T-helper 2 cell treated with Interferon-gamma antibody and Interleukin-4, amounts not matched to agents 5 μg/mL and 100 μg/mL, for 36 hours (primary cell): ENCODE data around the gene LRRC43.

Experiments used
- DNase-seq: peaks from one replicate; pipeline ENCODE4 v3.0.0; 2021; ENCODE audit warnings: low spot score
- H3K27ac Mint-ChIP-seq: one replicate; pipeline ENCODE4 v1.8.0; 2021; ENCODE audit warnings: mild to moderate bottlenecking, mixed read lengths
- H3K27me3 Mint-ChIP-seq: one replicate; pipeline ENCODE4 v1.8.0; 2021; ENCODE audit warnings: low read depth, mixed read lengths
- H3K36me3 Mint-ChIP-seq: one replicate; pipeline ENCODE4 v1.8.0; 2021; ENCODE audit warnings: low read depth, mixed read lengths
- H3K4me1 Mint-ChIP-seq: one replicate; pipeline ENCODE4 v1.8.0; 2021; ENCODE audit warnings: low read depth, mixed read lengths
- H3K4me3 Mint-ChIP-seq: one replicate; pipeline ENCODE4 v1.8.0; 2022; ENCODE audit warnings: mild to moderate bottlenecking, moderate library complexity, mixed read lengths
- H3K9me3 Mint-ChIP-seq: one replicate; pipeline ENCODE4 v1.8.0; 2021; ENCODE audit warnings: mixed read lengths

LRRC43 gene

GRCh38 chr12:122238861-122239260, 55.9 kb downstream of the LRRC43 start:
- H3K9me3 Mint-ChIP-seq: no peaks in the 10 kb centered on the region

GRCh38 chr12:122243965-122244364, 61.0 kb downstream of the LRRC43 start:
- no peak for DNase-seq
- Mint-ChIP-seq H3K9me3 (no peaks in the 10 kb centered on the region), H3K27ac (peak overlapping the region; percentile 98), H3K4me3 (peak overlapping the region; percentile 87), H3K27me3 (no peaks in the 10 kb centered on the region), H3K4me1 (peaks cover 18% of the 10 kb centered on the region), H3K36me3 (peaks cover 26% of the 10 kb centered on the region)

More at GRCh38 chr12:122238861-122239260, 55.9 kb downstream of the LRRC43 start:
- no peak overlapping the region for H3K4me3 Mint-ChIP-seq
- no peak overlapping the region for H3K27ac Mint-ChIP-seq
- H3K4me1 Mint-ChIP-seq: peaks cover 3% of the 10 kb centered on the region
- DNase-seq: no peak
- peaks cover 32% of the 10 kb centered on the region for H3K36me3 Mint-ChIP-seq
- H3K27me3 Mint-ChIP-seq: no peaks in the 10 kb centered on the region

DNA sequence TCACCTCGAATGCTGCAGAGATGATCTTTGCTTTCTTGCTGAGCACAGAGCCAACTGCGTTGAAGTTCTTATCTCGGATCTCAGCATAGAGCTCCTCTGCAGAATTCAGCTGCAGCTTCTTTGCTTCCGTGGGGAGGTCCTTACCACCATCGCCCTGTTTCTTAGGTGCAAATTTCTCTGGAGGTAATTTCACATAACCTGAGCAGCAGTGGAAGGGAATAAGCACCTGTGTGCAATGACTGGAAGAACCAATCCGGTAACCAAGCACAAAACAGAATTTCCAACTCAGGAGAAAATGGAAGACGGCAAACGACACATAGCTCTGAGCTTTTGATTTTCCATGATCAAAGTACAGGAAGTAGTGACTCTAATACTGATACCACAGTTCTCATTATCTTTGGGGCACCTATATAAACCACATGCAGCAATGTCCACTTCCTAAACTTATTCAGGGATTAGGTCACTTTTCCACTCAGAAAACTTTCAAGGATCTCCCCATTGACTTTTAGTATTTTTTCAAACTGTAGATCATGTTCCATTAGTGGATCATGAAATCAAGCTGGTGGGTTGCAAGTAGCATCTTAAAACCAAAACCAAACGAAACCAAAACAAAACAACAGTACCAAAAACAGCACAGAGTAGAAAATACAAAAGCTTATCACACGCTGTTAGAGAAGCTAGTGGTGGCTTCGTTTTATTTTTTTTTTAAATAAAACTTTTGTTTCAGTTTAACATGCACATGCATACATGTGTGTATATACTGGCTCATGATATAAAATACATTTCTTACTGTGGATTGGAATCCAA, 61.8 kb downstream of the LRRC43 start:
- H3K36me3 Mint-ChIP-seq: peaks cover 27% of the 10 kb centered on the region
- peak; percentile 21 for DNase-seq
- H3K9me3 Mint-ChIP-seq: no peaks in the 10 kb centered on the region
- peaks cover 18% of the 10 kb centered on the region for H3K4me1 Mint-ChIP-seq
- H3K4me3 Mint-ChIP-seq: peak overlapping the region; percentile 87
- H3K27me3 Mint-ChIP-seq: no peaks in the 10 kb centered on the region
- peak overlapping the region; percentile 98 for H3K27ac Mint-ChIP-seq

DNA sequence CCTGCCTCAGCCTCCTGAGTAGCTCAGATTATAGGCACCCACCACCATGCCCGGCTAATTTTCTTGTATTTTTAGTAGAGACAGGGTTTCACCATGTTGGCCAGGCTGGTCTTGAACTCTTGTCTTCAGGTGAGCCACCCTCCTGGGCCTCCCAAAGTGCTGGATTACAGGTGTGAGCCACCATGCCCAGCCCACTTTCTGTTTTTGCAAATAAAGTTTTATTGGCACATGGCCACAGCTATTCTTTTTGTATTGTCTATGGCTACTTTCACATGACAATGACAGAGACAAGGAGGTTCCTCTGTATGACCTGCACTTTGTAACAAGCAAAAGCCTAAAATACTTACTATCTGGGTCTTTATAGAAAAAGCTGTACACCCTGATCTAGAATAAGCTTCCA, 62.6 kb downstream of the LRRC43 start:
- H3K27me3 Mint-ChIP-seq: no peaks in the 10 kb centered on the region
- DNase-seq: no peak
- peak overlapping the region; percentile 98 for H3K27ac Mint-ChIP-seq
- H3K4me3 Mint-ChIP-seq: peak overlapping the region; percentile 87
- peaks cover 18% of the 10 kb centered on the region for H3K4me1 Mint-ChIP-seq
- no peaks in the 10 kb centered on the region for H3K9me3 Mint-ChIP-seq
- H3K36me3 Mint-ChIP-seq: peaks cover 26% of the 10 kb centered on the region

GRCh38 chr12:122250047-122250446, 67.1 kb downstream of the LRRC43 start:
- no peaks in the 10 kb centered on the region for H3K9me3 Mint-ChIP-seq
- H3K4me1 Mint-ChIP-seq: peaks cover 4% of the 10 kb centered on the region
- H3K27ac Mint-ChIP-seq: no peak overlapping the region
- no peak for DNase-seq
- peaks cover 23% of the 10 kb centered on the region for H3K36me3 Mint-ChIP-seq
- H3K27me3 Mint-ChIP-seq: no peaks in the 10 kb centered on the region
- no peak overlapping the region for H3K4me3 Mint-ChIP-seq

- Mint-ChIP-seq H3K4me1 (peaks cover 4% of the 10 kb centered on the region), H3K27ac (no peak overlapping the region), H3K9me3 (no peaks in the 10 kb centered on the region), H3K27me3 (no peaks in the 10 kb centered on the region), H3K4me3 (no peak overlapping the region), H3K36me3 (peaks cover 25% of the 10 kb centered on the region)
- DNase-seq: no peak
Measured at GRCh38 chr12:122250536-122250935, 67.6 kb downstream of the LRRC43 start.
